Endothelial cell of umbilical vein (primary cell): ENCODE results near the gene SLC25A19. TPM values are rescaled to one million over a fixed set of nuclear protein-coding genes. Genes with fewer than 3 reads are reported as not detected.
A peak's percentile ranks its signal among the peaks of the same experiment; 100 is the strongest.

ENCODE experiments used
- BruUV-seq: library from RNA; stranded (reverse); fragments of 400-500 nt; replicated peaks from 2 replicates; lab custom pipeline; 2021; lab: Mats Ljungman, UMichigan
- CTCF ChIA-PET: fragments of 300-600, 350-600 bp; sonication (Branson Sonifier 250); formaldehyde crosslinking; loops from one replicate; lab custom pipeline; 2021; ENCODE audit warnings: antibody characterized with exemption, inconsistent platforms; lab: Charles Lee
- POLR2A ChIA-PET: fragments of 300-600, 350-600 bp; sonication (Branson Sonifier 250); formaldehyde crosslinking; loops from one replicate; lab custom pipeline; 2021; ENCODE audit warnings: antibody characterized with exemption, inconsistent platforms; lab: Charles Lee
- DNase-seq: peaks from one replicate; pipeline ENCODE4 v3.0.0-alpha.2; 2011; ENCODE audit warnings: low read depth, low spot score
- FAIRE-seq: peaks from 2 replicates; lab custom pipeline; 2011; peaks lifted over from hg19 to GRCh38; lab: Jason Lieb, UNC
- H2AFZ ChIP-seq: 2 replicates; pipeline ENCODE4 v1.6.0; 2012; ENCODE audit warnings: low read depth, low read length, control low read depth, inconsistent platforms
- H3K27ac ChIP-seq: 2 replicates; pipeline ENCODE4 v1.5.1; 2011; ENCODE audit warnings: low read depth, mild to moderate bottlenecking, control low read depth, low read length, moderate library complexity; ENCODE audit not compliant: insufficient read depth
- H3K27me3 ChIP-seq, 2 experiments: 2 replicates each; pipeline versions ENCODE4 v1.6.0 to v1.6.1; 2011; ENCODE audit warnings: low read length in 2 of 2, mixed read lengths in 1 of 2; ENCODE audit not compliant: control insufficient read depth in 2 of 2, insufficient read depth in 2 of 2
- H3K36me3 ChIP-seq, 2 experiments: 2 replicates in 1 of 2; 3 replicates in 1 of 2; pipeline ENCODE4 v1.5.1; 2011; ENCODE audit warnings: low read length in 2 of 2, mild to moderate bottlenecking in 1 of 2, moderate library complexity in 1 of 2; ENCODE audit not compliant: control insufficient read depth in 2 of 2, insufficient read depth in 2 of 2; ENCODE audit errors: extremely low read depth in 1 of 2
- H3K4me1 ChIP-seq: 3 replicates; pipeline ENCODE4 v1.5.1; 2011; ENCODE audit warnings: mild to moderate bottlenecking, low read length; ENCODE audit not compliant: control insufficient read depth, insufficient read depth; ENCODE audit errors: extremely low read depth
- H3K4me2 ChIP-seq: 2 replicates; pipeline ENCODE4 v1.6.1; 2011; ENCODE audit warnings: low read length, control low read depth, mixed read lengths; ENCODE audit not compliant: insufficient read depth
- H3K4me3 ChIP-seq, 3 experiments: fragments of 200-600 bp in 1 of 3; sonication (generic), shearing (Covaris generic) in 1 of 3; replicated peaks in 1 of 3; 2 replicates each; pipeline ENCODE4 v1.5.1; 2011 to 2016; ENCODE audit warnings: control low read depth in 3 of 3, low read length in 3 of 3, mild to moderate bottlenecking in 2 of 3, inconsistent platforms in 1 of 3, low read depth in 1 of 3, moderate library complexity in 1 of 3; ENCODE audit not compliant: insufficient read depth in 1 of 3
- H3K79me2 ChIP-seq: 2 replicates; pipeline ENCODE4 v1.6.0; 2012; ENCODE audit warnings: low read length, inconsistent platforms; ENCODE audit not compliant: control insufficient read depth, insufficient read depth
- H3K9ac ChIP-seq: replicated peaks from 2 replicates; pipeline ENCODE3; 2011; ENCODE audit warnings: low read length, control low read depth; ENCODE audit not compliant: insufficient read depth; ENCODE audit errors: extremely low read depth
- H3K9me1 ChIP-seq: replicated peaks from 3 replicates; pipeline ENCODE4 v1.6.0; 2011; ENCODE audit warnings: mild to moderate bottlenecking, low read length; ENCODE audit not compliant: control insufficient read depth, insufficient read depth; ENCODE audit errors: extremely low read depth
- H3K9me3 ChIP-seq: replicated peaks from 2 replicates; pipeline ENCODE4 v1.5.1; 2012; ENCODE audit warnings: low read length, inconsistent platforms; ENCODE audit not compliant: control insufficient read depth, insufficient read depth
- H4K20me1 ChIP-seq: replicated peaks from 2 replicates; pipeline ENCODE3; 2011; ENCODE audit warnings: mild to moderate bottlenecking, low read length; ENCODE audit not compliant: control insufficient read depth, insufficient read depth; ENCODE audit errors: extremely low read depth
- EZH2 ChIP-seq: IDR thresholded peaks from 2 replicates; pipeline ENCODE4 v1.6.1; 2012; ENCODE audit warnings: borderline replicate concordance, low read depth, mild to moderate bottlenecking, moderate library complexity, low read length, inconsistent platforms; ENCODE audit not compliant: severe bottlenecking
- FOS ChIP-seq: IDR thresholded peaks from 2 replicates; pipeline ENCODE4 v1.6.1; 2011; ENCODE audit warnings: mild to moderate bottlenecking, low read length, moderate library complexity, borderline replicate concordance; ENCODE audit not compliant: insufficient read depth
- GATA2 ChIP-seq: IDR thresholded peaks from 2 replicates; pipeline ENCODE4 v1.7.0; 2011; ENCODE audit warnings: low read depth, mild to moderate bottlenecking, moderate library complexity, mixed read lengths, low read length; ENCODE audit not compliant: insufficient read length, insufficient read depth
- JUN ChIP-seq: IDR thresholded peaks from 2 replicates; pipeline ENCODE4 v1.6.1; 2011; ENCODE audit warnings: borderline replicate concordance, low read depth; ENCODE audit not compliant: insufficient read length, insufficient read depth
- MYC ChIP-seq: IDR thresholded peaks from one replicate; pipeline ENCODE4 v1.6.1; 2011; ENCODE audit warnings: mild to moderate bottlenecking, low read depth, low read length
- POLR2A ChIP-seq: IDR thresholded peaks from 2 replicates; pipeline ENCODE4 v1.6.1; 2012; ENCODE audit warnings: low read depth, mild to moderate bottlenecking, control low read depth, low read length
- POLR2AphosphoS5 ChIP-seq: IDR thresholded peaks from 2 replicates; pipeline ENCODE4 v1.6.1; 2012; ENCODE audit warnings: low read depth, mild to moderate bottlenecking, control low read depth, low read length, moderate library complexity; ENCODE audit not compliant: insufficient read depth
- dilution Hi-C: fragments of 300-500 bp; cut with MboI; formaldehyde crosslinking; loops from one replicate; pipeline ENCODE4 v1.15.0; 2019; ENCODE audit warnings: low sequenced_read_pairs; ENCODE audit not compliant: extremely low pct_ligation_motif_present
- intact Hi-C: fragments of 100-400 bp; cut with micrococcal nuclease; formaldehyde crosslinking; loops from one replicate; pipeline ENCODE4 v1.10.0; 2022
- polyA plus RNA-seq, 4 experiments: library from polyadenylated mRNA; depleted of rRNA in 3 of 4; stranded (reverse) in 3 of 4; unstranded in 1 of 4; fragments of >200 nt; gene quantifications; 2 replicates each; pipeline versions ENCODE4 v1.2.1 to v1.2.3, GENCODE V29; 2011 to 2012; ENCODE audit warnings: missing spikeins in 1 of 4
- total RNA-seq: library from RNA; stranded (reverse); gene quantifications from 2 replicates; pipeline ENCODE4 v1.2.3, GENCODE V29; 2021
- TF ChIP-seq, protein P1 (sequence below), 2 donors: IDR thresholded peaks; 1 replicate in 1 of 2; 2 replicates in 1 of 2; pipeline ENCODE4 v1.5.1; 2011; ENCODE audit warnings: low read length in 2 of 2, mild to moderate bottlenecking in 2 of 2, moderate library complexity in 2 of 2, control low read depth in 1 of 2, inconsistent platforms in 1 of 2, low read depth in 1 of 2; ENCODE audit not compliant: insufficient read depth in 1 of 2; ENCODE audit errors: extremely low read depth in 1 of 2
- TF ChIP-seq, protein P2 (sequence below): IDR thresholded peaks from 2 replicates; pipeline ENCODE4 v1.6.1; 2011; ENCODE audit not compliant: insufficient read depth, insufficient read length

The SLC25A19 gene
- total and polyA plus RNA-seq, 2 donors (not counting 3 experiments of a cell fraction or from before 2014, with no cell fraction given): 20.6 to 20.9 TPM

DNA sequence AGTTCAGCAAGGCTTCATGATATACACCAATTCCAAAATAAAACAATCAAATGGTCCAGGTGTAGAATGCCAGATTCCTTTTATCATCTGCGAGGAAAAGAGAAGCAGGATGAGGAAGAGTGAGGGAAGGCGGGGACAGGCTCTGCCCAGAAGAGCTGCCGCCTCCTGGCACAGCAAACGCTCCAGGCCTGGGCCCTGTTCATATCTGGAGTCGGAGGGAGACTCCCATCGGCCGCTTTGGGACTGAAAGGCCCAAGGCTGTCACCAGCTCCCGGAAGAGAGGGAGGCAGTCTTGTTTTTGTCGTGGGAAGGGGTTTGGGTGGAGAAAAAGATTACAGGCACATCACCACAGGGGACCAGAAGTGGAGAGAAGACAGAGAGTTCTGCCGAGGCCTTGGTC, 29.0 kb upstream of the SLC25A19 start:
- Histone ChIP-seq H3K4me3 (no peak overlapping the region), H3K9me3 (no peaks in the 10 kb centered on the region), H3K4me1 (peaks cover 7% of the 10 kb centered on the region), H3K79me2 (no peaks in the 10 kb centered on the region), H3K27me3 (no peaks in the 10 kb centered on the region), H2AFZ (no peak overlapping the region), H3K9ac (no peak overlapping the region), H3K4me2 (no peak overlapping the region), H3K36me3 (peaks cover 8 to 26% of the 10 kb centered on the region in 2 experiments), H3K9me1 (no peaks in the 10 kb centered on the region), H4K20me1 (no peaks in the 10 kb centered on the region), H3K27ac (no peak overlapping the region)
- dilution Hi-C loops (no loop called here), intact Hi-C loops (no loop called here)
- DNase-seq (no peak), FAIRE-seq (no peak)
- no peak for TF ChIP-seq JUN
- no peak for TF ChIP-seq MYC
- no peak for TF ChIP-seq EZH2
- TF ChIP-seq, protein P1, sequence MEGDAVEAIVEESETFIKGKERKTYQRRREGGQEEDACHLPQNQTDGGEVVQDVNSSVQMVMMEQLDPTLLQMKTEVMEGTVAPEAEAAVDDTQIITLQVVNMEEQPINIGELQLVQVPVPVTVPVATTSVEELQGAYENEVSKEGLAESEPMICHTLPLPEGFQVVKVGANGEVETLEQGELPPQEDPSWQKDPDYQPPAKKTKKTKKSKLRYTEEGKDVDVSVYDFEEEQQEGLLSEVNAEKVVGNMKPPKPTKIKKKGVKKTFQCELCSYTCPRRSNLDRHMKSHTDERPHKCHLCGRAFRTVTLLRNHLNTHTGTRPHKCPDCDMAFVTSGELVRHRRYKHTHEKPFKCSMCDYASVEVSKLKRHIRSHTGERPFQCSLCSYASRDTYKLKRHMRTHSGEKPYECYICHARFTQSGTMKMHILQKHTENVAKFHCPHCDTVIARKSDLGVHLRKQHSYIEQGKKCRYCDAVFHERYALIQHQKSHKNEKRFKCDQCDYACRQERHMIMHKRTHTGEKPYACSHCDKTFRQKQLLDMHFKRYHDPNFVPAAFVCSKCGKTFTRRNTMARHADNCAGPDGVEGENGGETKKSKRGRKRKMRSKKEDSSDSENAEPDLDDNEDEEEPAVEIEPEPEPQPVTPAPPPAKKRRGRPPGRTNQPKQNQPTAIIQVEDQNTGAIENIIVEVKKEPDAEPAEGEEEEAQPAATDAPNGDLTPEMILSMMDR (IDR thresholded peaks at IDR 0.05; ENCODE audit: extremely low read depth in 1 of 2, insufficient read depth in 1 of 2, low read depth in 1 of 2, low read length in 2 of 2): no peak
- TF ChIP-seq POLR2A: no peak
- TF ChIP-seq, protein P2, sequence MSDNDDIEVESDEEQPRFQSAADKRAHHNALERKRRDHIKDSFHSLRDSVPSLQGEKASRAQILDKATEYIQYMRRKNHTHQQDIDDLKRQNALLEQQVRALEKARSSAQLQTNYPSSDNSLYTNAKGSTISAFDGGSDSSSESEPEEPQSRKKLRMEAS: no peak
- TF ChIP-seq POLR2AphosphoS5: no peak
- TF ChIP-seq GATA2: no peak
- TF ChIP-seq FOS: no peak
- POLR2A ChIA-PET: no interaction called here
- BruUV-seq: TSS peak; percentile 29
- CTCF ChIA-PET: interaction anchor here (1.6 kb wide), 1 partner anchor 82 kb away, joined by 3 read pairs; no protein-coding TSS in a partner anchor
